ENCODE results near the gene KCNAB2.

Gene KCNAB2

DNA sequence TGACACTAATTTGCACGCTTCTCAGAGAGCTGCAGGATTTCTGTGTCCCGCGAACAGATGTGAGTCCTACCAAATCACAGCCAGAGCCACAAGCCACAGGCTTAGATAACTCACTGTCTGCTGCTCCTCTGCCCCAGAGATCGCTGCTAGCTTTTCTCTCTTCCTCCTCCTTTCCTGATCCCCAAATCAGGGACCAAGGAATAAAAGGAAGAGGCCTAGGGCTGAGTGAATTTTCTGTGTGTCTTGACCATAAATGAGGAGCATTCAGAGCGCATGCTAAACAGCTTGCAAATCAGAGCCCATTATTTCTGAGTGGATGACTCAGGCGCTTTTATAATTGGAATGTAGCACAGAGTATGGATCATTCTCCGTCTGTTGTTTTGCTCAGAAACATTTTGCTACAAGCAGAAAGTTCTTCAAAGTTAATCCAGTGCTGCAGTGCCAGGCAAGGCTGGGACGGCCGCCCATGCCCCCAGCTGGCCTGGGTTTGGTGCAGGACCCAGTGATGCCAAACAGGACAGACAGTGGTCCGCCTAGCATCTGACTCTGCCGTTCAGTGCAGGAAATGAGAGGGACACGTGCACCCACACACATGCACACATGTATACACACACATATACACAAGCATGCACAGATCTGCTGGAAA, 38.2 kb downstream of the KCNAB2 start:
- no peak for DNase-seq

- no peak for DNase-seq
Observed at GRCh38 chr1:6084781-6085495, 39.2 kb downstream of the KCNAB2 start.

DNA sequence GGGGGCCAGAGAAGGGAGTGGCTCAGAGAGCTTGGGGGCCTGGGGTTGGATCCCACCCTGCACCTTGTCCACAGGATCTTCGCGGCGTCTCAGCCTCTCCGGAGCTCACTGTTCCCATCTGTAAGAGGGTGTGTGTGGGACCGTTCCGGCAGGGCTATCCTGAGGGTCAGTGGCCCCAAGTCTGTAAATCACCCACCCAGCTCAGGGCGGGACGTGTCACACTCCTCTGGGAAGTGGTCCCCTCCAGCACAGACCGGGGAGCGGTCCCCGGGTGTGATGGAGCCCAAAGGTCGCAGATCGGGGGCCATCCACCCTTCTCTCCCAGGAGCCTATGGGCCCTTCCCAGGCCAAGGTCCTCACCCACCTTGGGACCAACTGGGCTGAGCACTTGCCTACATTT, 40.0 kb downstream of the KCNAB2 start:
- no peak for DNase-seq

DNA sequence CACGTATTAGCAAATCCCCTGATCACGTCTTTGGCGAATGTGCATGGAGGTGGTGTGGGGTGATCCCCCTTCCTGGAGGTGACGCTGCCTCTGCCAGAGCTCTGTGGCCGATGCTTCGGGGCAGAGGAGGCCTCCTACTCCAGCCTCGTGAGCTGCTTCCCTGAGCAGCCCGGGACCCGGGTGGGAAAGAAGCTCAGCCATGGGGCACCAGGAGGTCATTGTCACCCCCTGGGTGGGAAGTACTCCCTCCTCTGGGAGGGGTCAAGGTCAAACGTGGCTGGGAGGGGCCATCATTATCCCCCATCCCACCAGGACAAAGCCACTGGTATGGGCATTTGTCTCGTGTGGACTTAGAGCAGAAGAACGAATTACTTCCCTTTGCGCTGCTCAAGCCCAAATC, 40.7 kb downstream of the KCNAB2 start:
- DNase-seq, result no peak

- DNase-seq, result no peak
Observed at GRCh38 chr1:6086762-6087376, 41.2 kb downstream of the KCNAB2 start.

DNA sequence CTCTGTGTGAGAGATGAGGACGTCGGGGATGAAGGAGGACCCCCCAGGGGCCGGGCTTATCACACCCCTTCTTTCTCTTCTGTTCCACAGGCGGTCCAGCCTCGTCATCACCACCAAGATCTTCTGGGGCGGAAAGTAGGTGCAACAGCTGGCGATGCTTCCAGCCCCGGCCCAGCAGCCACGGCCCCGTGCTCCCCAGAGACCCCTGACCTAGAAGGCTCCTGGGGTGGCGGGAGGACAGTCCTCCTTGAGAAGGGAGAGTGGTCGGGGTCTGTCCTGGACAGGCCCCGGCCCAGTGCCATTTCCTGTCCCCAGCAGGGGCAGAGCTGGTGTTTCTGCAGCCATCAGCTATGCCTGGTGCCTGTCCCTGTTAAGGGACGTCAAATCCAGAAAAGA, 41.7 kb downstream of the KCNAB2 start:
- no peak for DNase-seq

DNA sequence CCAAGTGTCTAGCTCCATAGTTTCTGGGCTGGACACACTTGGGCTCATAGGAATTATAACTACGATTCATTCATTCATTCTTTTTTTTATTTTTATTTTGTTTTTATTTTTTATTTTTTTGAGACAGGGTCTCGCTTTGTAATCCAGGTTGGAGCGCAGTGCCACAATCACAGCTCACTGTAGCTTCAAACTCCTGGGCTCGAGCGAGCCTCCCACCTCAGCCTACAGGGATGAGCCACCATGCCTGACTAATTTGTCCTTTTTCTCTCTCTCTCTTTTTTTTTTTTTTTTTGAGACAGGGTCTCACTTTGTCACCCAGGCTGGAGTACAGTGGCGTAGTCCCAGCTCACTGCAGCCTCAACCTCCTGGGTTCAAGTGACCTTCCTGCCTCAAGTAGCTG, 42.3 kb downstream of the KCNAB2 start:
- DNase-seq, result no peak

- no peak for DNase-seq
Observed at GRCh38 chr1:6088956-6089355, 43.3 kb downstream of the KCNAB2 start.

- no peak for DNase-seq
Observed at GRCh38 chr1:6090288-6090687, 44.6 kb downstream of the KCNAB2 start.

DNA sequence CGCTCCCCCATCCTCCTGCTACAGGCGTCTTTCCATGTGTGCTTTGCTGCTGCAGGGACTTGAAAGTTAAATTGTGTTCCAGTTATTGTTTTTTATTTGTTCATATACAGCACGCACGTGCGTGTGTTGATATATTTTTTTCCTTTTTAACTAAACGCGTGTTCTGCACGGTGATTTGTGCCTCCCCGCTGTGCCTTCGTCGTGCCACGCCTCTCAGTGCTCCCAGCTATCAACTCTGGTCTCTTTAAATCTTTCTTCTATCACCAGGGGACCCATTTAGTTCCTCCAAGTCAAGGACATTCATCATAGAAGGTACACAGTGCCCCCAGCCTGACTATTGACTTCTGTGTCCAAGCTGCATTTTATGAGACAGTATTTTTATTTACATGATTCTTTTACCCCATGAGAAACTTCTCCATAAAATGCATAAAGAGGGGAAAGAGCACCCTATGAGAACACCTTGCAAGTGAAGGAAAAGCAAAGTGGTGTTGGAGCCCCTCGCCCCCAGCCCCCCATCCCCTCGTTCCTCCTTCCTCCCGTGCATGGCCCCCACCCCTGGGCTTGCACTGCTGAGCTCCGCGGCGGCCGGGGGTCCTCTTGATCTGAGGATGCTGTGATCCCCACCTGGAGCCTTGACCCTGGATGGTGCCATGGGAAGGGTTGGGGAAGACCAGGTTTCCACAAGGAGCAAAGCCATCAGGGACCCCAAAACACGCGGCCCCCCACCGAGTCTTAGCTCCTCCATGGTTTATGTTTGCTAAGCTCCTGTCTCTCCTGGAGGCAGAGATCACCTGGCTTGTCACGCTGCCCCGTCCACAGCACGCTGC, 45.5 kb downstream of the KCNAB2 start:
- no peak for DNase-seq

GRCh38 chr1:6091823-6092109, 46.1 kb downstream of the KCNAB2 start:
- DNase-seq, result no peak

DNA sequence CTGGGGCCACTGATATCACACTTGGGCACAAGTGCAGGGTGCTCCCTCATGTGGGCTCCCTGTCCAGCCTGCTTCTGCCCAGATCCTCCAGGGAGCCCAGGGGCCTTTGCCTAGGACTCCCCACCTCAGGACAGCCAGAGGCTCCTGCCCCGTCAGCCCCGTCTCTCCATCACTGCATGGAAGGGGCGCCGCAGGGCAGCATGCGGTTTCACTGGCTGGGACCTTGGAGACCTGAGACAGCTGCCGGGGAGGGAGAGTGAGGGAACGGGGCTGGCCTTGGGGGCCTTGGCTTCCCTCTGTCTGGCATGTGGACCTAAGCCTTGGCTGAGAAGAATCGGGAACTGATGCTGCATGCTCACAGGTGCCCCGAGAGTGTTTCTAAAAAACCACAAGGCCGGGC, 46.5 kb downstream of the KCNAB2 start:
- no peak for DNase-seq

GRCh38 chr1:6093071-6093470, 47.4 kb downstream of the KCNAB2 start:
- DNase-seq, result no peak

GRCh38 chr1:6093611-6094010, 47.9 kb downstream of the KCNAB2 start:
- DNase-seq, result no peak

DNA sequence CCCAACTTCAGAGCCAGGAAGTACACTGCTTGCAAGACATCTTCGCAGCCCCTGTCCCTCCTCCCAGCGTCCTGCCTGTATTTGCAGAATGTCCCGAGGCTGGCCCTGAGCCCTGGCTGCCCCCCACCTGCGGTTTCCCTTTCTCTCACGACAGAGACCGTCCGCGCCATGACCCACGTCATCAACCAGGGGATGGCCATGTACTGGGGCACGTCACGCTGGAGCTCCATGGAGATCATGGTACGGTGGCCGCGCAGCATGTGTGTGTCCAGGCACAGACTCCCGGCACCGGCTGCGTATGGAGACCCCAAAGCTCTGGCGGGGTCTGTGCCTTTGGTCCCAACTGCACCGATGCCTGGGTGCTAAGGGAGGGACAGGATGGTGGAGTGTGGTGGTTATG, 48.6 kb downstream of the KCNAB2 start:
- no peak for DNase-seq

DNA sequence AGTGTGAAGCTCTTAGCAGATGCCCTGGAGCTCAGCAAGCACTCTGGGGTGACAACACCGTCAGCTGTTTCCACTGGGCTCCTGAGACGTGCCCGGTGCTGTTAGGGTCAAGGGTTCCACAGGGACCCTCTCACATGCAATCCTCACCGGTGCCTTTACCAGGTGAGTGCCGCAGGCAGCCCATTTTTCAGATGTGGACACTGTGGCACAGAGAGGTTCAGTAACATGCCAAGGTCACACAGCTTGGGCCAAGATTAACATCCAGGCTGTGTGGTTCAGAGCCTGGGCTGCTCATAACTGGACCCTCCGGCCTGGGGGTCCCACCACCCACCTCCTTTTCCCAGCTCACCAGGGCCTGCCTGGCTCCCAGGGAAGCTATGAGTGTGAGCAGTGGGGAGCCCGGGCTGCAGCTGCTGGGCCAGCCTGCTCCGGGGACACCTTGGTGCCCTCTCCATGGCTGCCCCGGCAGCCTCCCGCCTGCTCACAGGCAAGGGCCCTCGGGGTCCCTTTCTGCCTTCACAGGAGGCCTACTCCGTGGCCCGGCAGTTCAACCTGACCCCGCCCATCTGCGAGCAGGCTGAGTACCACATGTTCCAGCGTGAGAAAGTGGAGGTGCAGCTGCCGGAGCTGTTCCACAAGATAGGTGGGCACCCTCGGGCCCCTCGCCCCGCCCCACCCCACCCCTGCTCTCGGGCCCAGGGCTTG, 49.3 kb downstream of the KCNAB2 start:
- DNase-seq, result no peak

GRCh38 chr1:6095511-6096242, 50.0 kb downstream of the KCNAB2 start:
- DNase-seq, result no peak

DNA sequence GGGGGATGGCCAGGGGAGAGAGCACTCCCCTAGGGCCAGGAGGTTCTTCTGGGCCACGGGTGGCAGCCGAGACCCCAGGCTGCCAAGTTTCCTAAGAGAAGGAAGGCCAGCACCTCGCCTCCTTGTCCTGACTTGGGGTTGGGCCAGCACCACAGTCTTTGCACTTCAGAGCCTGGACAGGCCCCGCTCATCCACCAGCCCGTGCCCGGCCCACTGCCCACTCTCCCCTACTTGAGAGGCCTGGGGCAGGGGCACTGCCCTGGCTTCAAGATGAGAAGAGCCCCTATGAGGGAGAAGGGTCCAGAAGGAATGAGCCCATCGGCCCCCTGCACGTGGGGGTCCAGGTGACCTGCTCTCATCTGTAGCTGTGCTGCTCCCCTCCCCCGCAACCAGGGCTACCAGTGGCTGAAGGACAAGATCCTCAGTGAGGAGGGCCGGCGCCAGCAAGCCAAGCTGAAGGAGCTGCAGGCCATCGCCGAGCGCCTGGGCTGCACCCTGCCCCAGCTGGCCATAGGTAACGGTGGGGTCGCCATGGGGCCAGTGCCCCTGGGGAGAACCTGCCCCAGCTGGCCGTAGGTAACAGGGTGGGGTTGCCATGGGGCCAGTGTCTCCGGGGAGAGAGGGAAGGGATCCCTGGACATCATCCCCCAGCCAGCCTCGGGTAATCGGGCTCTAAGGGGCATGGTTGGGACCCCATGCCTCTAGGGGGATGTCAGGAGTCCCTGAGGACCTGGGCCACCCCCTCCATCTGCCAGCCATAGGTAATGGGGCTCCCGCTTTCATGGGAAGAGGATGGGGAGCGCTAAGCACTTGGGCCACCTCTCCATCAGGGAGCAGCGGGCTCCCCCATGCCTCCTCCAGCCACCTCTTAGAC, 50.8 kb downstream of the KCNAB2 start:
- DNase-seq, result no peak

- no peak for DNase-seq
Observed at GRCh38 chr1:6097117-6097595, 51.5 kb downstream of the KCNAB2 start.

DNA sequence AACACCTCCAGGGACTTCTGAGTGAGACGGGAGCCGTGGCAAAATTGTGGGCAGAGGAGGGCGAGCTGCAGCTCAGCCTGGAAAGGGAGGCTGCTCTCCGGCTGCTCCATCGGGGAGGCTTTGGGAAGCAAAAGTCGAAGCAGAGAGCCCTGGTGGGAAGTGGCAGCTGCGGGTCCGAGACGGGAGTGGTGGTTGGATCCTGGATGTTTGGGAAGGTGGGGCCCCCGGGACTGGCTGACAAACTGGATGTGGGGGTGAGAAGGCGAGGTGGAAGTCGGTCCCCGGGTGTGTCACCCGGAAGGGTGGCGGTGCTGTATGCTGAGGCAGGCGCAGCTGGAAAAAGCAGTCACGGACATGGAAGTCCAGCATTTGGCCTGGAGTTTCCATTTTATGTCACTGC, 52.1 kb downstream of the KCNAB2 start:
- DNase-seq, result no peak

Data from central memory CD4-positive, alpha-beta T cell (primary cell).